ENCODE measurements around the gene HDAC9.

Gene HDAC9

DNA sequence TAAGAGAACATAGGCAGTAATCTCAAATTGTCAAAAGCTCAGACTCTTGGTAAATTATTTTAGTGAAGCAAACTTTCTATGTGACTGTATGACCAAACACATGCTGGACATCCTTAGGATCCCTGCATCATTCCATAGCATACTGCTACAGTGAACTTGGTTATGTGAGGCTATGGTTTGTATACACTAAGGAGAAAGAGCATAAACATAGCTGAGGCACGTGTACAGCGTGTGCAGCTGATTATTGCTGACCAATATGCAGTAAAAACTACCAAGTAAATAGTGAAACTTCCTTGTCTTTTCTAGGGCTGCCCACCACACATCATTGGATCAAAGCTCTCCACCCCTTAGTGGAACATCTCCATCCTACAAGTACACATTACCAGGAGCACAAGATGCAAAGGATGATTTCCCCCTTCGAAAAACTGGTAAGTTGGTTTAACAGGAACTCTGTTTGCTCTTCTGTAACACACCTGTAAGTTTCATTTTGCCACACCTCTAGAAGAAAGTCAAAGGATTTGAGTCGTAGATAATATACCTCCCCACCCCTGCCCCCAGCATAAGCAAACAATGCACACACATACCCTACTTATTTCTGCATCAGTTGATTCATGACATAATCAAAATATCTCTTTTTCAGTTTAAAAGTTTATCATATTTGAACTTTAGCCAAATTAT, 98.2 kb downstream of the HDAC9 start:
- DNase-seq (ENCODE audit: low read depth), result no peak

DNA sequence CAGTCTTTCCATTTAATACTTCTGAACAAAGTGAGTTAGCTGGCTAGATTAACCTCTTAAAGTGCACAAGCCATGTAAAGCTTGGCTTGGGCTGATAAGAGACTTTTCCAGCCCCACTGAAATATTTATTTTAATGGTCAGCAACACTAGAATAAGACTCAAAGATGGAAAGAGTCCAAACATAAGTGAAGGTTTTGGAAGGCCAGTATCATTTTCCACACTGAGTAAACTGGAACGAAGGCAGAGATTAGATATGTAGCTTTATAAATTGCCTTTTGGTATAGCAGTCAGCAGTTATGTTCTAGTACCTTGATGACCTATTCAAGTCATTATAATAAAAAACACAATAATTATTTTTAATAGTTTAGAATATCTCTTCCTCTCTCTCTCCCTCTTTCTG, 102.2 kb downstream of the HDAC9 start:
- DNase-seq (ENCODE audit: low read depth), result no peak

DNA sequence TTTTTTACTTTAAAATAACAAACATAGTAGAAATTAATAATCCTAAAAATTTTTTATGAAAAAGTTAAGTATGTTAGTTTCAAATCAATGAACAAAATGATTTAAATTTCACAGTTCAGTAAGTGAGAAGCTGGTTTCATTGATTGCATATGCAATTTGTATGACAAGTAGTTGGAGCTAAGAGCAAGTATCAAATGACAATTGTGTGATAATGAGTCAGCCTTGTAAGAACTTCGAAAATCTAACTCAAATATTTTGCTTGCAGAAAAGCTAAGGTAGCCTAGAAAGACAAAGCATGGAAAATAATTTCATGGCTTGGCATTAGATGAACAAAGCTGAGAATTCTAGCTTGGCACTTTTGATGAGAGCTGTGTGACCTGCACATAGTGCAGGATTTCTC, 111.5 kb downstream of the HDAC9 start:
- no peak for DNase-seq (ENCODE audit: low read depth)

DNA sequence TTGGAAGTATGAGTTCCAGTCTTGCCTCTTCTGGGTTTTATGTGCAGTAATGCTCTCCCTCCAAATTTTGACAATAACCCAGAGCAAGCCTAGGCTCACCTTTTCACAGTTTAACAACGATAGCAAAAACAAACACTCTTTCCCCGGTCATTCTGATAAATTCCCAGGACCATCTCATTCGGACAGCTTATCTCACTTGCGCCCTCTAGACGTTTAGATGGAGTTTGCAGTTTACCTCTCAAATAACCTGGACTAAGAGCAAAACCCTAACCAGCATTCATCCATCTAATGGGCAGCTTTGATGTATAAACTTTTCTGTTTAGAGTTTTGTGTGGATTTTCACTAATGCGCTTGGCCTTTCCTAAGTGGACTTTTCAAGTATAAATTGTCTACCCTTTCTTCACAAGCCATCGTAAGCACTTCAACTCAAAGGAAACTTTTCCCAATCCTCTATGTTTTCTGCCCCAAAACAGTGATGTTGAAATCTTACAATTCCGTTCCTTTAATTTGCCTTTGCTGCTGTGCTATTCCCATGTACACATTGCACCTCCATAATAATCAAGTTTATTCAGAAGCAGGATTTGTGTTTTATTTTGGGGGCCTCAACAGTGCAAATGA, 114.9 kb downstream of the HDAC9 start:
- no peak for DNase-seq (ENCODE audit: low read depth)

DNA sequence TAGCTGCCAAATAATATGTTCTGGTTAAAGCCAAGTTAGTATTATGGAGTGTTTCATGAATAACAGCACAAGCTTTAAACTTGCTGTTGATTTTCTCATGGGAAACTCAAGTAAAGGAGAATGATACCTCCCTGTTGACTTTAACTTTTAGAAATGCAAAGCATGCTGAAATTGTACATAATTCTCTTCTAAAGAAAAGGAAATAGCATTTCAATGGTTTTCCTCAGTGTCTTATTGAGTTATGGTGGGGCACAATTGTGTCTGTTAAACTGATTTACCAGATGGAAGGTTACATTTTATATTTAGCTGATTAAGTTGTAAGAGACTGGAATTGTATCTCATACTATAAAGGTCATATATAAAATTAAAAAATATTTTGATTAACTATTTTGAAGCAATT, 119.3 kb downstream of the HDAC9 start:
- DNase-seq (ENCODE audit: low read depth), result no peak

DNA sequence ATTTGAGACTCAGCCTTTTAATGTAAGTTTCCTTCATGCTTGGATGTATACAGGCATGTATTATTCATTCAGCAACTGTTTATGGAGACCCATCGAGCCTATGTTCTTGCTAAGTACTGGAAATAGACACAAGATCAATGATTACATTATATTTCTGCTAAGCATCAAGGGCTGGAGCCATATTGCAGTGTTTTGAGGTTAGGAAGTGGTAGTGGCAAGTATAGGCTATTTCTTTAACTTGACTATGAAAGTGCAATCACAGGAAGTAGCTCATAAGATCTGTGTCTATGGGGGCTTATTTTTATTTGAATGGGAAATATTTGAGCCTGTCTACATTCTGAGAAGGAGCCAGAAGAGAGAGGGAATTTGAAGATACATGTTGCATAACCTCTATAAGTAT, 123.8 kb downstream of the HDAC9 start:
- no peak for DNase-seq (ENCODE audit: low read depth)

DNA sequence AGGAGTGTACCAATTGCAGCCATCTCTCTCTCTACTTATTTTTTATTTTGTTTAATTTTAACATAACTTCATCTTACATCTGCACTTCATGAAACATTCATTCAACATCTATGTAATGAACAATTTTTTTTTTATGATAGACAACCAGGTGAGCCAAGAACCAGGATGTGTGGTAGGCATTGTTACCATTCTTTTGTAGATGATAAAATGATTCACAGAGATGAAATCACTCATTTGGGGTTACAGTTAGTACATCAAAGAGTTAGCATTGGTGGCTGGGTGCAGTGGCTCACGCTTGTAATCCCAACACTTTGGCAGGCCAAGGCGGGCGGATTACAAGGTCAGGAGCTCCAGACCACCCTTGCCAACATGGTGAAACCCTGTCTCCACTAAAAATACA, 127.8 kb downstream of the HDAC9 start:
- no peak for DNase-seq (ENCODE audit: low read depth)

DNA sequence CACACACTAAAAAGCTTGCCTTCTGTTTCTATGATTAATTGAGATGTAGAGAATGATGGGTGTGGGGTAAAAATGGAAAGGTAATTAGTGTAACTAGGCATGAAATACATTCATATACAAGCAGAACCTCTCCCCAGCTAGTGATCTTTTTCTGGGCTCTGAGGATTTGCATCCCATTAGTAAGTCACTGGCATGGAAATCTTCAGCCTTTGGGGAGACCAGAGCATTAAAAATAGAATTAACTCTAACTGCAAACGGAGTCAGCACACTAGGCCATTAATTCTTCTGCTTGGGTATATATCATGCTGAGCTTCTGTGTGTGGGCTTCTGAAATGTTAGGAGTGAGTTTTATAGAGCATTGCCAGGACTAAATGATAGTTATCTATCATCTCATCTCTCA, 128.9 kb downstream of the HDAC9 start:
- no peak for DNase-seq (ENCODE audit: low read depth)

DNA sequence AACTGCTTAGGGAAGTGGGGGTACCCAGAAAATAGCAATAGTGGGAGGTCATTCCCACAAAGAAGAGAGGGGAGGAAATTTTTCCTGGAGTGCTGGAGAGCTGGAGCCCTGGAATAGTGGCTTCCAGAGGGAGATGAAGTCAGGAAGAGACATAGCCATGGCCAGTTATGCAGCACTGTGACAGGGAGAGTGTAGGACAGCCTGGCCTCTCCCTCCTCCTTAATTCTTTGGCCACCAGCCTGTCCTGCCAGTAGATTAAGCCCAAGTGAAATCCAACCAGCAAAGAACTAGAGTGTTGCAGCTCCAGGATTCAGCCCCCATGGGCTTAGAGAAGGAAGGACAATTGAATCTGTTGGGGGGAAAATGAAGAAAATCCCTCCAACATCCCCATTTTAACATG, 130.5 kb downstream of the HDAC9 start:
- DNase-seq (ENCODE audit: low read depth), result no peak

DNA sequence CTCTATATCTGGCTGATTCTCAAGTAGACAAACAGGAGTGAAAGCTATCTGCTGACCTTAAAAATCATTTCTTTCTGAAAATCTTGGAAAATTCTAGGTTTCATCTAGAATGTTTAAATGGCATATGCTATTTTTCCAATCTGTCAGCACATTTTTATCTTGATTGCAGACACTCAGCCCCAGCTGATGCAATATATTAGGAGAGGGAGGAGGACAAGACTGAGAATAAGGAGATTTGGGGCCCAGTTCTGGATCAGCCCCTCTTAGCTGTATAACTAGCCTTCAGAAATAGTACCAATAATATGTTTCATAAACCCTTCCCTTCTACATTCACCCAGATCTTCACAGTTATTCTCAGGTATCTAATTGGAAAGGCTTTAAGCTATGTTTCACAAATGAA, 131.2 kb downstream of the HDAC9 start:
- DNase-seq (ENCODE audit: low read depth), result no peak

DNA sequence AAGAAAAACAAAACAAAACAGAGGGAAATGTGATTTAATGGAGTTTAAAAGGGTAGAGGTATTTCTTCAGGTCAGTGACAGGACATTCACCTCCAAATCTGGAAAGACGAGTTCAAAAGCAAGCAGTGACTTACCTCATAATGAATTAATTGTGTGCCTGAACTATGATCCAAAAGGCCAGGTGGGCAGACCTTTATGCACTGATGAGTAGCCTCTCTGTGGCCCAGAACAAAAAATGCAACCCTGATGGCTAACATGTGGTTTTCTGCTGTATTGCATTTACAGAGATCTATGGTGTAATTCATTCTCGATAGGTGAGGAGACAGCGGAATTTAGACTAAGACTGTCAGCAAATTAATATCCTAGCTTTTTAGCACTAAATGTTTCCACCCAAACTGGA, 142.0 kb downstream of the HDAC9 start:
- DNase-seq (ENCODE audit: low read depth), result no peak

DNA sequence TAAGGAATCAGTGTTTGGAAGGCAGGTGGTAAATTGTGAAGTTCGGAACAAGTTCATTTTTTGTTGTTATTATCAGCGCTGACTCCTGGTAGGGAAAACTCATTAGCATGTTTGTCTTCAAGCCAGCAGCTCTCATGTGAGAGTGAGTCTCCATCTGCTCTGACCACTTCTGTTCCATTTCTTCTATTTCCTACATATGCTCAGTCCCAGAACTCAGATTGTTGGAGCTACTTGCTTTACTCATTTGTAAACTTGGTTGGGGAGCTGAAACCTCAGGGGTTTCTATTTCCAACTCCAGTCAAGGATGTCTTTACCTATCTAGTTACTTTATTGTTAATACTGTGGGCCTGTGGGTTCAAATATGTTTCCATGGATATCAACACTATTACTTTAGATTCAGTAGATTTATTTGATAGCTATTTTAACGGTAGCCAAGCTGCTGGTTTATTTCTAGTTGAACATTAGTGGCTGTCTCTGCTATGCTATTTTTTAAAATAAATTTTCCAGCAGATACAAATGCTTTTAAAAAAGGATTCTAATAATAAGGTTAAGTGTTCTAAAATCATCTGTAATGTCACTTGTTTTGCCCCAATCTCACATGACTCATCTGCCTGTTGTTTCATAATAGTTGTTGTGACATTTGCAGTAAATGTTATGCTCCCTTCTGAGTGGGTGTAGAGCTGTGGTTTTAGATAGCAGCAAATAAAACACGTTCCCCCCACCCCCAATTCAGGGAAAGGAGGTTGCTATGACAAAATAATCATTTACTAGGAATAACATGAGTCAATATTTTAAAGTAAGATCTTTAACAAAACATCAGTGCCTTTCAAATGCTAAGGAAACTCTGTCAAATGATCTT, 143.3 kb downstream of the HDAC9 start:
- no peak for DNase-seq (ENCODE audit: low read depth)

DNA sequence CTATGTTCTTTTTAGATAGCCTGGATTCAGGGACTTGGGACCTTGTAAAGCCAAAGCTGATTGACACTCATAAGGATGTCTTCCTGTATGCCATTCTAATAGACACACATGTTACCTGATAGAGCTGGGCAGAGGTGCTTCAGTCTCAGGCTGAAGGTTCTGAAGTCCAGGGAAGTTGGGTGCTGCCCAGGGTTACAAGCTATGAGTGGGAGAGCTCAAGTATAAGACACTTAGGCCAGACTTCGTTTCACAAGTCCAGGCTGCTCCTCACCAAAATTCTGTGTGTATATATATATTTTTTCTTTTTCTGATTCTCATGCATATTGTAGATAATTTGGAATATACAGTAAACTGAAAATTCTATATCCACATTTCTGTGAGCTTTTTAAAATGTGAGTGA, 144.2 kb downstream of the HDAC9 start:
- DNase-seq (ENCODE audit: low read depth), result no peak

DNA sequence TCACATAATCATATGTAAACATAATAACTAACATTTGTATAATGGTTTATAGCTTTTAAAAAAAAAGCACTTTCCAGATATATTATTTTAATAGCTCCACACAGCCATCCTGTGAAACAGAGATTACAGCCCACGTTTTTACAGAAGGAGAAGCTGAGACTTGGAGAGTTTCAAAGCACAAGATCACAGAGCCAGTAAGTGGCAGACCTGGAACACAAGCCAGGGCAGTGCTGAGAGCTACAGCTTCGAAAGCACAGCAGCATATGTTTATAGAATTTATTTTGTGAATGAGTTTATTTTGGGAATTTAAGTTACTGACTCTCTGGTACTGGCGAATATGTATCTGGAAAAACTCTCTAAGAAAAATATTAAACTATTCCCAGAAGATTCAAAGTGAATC, 149.4 kb downstream of the HDAC9 start:
- no peak for DNase-seq (ENCODE audit: low read depth)

DNA sequence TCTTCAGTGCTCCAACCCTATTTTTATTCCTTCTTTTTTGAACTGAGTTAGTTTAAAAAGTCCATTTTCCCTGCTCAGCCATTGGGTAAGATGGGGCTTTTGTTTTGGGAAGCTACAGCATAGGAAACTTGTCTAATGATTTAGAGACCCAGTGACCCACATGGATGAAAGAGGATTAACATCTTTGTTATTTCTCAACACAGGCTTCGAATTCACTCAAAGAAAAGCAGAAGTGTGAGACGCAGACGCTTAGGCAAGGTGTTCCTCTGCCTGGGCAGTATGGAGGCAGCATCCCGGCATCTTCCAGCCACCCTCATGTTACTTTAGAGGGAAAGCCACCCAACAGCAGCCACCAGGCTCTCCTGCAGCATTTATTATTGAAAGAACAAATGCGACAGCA, 152.0 kb downstream of the HDAC9 start:
- no peak for DNase-seq (ENCODE audit: low read depth)

DNA sequence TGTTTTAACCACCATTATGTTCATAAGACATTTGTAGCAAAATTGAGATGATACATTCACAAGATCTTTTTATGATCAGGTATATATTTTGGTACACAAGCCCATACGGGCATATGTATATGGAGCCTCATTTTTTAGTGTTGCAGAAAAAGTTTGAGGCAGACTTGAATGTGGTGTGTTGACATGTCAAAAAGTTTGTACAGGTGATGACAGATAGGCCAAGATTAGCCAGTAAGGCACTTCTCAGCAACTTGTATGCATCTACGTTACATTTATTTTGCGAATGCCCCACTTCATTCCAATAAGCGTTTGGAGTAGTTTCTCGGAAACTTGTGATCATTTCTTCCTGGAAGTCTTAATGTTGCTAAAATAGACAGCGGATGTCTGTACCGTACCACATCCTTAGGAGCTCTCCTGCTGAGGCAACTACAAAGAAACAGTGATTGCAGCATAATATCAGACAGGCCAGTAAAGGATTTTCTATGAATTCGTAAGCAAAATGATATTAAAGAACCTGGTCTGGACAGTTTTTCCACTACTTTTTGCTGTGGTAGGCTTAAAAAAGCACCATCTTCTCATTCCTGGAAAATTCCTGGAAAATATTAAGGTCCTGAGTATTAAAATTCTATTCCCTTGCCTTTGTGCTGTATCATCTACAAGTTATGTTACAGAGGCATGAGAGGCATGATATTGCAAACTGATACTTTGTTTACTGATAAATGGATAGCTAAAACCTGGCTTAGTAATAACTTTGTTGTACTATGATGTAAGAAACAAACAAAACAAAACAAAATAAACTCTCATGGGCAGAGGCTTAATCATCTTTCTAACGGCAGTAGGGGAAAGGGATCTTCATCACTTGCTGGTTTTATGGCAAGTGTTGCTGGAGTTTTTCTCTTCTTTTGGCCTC, 153.6 kb downstream of the HDAC9 start:
- no peak for DNase-seq (ENCODE audit: low read depth)

DNA sequence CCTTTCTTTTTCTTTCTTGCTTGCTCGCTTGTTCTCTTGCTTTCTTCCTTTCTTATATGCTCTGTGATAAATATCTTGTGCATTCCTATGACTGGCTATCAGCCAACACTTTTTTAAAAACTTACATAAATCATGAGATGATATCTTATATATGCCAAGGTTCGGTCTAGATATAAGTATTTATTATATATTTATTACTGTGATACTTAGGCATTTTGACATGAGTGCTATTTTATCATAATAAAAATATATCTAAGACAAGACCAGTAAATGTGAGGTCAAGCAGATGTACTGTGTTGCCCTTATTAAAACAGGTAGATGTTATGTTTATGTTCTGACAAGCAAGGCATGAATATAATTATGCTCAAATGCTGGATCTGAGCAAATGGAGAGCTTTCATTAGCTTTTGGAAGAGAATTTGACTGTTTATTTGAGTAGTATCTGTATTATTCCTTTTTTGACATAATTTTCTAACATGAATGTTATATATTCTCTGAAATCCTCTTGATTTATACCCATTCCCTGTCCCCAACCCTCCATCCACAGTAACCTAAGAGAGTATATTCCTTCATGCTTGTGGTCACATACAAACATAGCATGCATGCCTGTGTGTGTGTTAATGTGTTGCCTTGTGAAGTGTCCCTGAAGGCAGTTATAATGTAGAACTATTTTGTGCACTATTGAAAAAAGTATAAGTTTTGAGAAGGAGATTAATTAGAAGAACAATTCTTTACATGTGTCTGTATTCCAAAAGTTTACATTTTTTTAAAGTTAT, 158.0 kb downstream of the HDAC9 start:
- DNase-seq (ENCODE audit: low read depth), result no peak

DNA sequence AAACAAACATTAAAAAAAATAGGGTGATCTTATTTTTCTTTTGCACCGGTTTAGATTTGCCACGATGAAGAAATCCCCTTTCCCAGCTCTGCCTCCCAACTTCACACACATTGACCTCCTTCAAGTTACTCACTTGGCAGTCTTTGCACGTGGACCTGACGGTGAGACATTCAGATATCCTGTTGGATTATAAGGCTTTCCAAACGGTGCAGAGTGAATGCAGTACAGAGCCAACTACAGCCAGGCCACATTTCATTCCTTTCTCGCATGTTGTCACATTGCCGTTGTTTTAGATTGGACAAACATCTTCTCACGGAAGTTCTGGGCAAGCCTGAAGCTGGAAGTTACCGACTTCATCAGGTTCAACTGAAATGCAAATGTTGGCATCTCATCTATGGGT, 159.2 kb downstream of the HDAC9 start:
- DNase-seq (ENCODE audit: low read depth), result no peak

DNA sequence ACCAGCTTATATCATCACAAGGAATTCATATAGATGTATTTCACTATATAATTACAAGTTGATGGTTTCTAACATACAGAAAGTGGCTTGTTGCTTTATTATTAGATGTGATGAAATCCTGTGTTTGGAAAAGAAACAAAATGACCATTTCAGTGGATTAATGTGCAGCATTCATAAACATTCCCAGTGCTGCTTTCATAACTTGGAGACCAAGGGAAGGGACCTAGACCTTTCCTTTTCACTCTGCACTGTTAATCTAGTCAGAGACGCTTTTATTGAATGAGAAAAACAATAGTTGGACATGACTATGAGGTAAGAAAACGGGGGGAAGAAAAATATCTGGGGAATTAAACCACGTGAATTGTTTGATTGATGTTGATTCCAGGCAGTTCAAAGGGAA, 160.0 kb downstream of the HDAC9 start:
- no peak for DNase-seq (ENCODE audit: low read depth)

DNA sequence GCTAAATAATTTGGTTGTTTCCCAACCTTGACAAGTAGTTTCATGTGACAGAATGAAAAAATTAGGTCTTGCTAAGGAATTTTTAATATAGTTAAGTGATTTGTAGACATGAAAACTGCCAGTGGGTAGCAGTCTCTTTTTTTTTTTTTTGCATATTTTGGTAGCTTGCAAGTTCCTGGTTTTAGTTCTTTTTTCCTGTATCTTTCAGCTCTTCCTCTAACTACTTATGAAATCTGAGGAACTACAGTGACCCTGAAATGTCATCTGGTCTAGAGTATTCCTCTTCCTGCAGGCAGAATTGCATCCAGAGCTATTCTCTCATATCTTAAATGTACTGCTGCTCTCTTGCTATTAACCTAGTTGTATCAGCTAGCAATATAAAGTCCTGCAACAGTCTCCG, 160.4 kb downstream of the HDAC9 start:
- no peak for DNase-seq (ENCODE audit: low read depth)

DNA sequence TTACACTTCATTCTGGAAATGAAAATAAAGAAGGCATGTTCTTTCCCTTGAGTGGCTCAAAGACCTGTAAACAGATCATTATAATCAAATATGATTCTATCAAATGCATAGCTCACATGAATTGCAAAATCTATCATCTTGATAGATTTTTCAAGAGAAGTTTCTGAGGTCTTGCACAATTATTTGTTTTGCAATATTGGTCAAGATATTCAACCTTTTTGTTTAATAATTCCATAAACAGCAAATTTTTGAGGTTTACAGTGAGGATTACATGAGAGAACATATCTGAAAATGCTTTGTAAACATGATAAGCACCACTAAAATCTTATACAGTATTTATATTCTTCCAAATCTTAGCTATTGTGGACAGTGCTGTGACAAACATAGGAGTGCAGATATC, 160.8 kb downstream of the HDAC9 start:
- no peak for DNase-seq (ENCODE audit: low read depth)
